GM23338 (cell line): ENCODE data around the gene HBZ. TPM values are rescaled to one million over a fixed set of nuclear protein-coding genes. Genes with fewer than 3 reads are reported as not detected.
"Not testable (repeated sequence)": the region's sequence is repeated elsewhere in the genome, so short reads cannot be mapped to it uniquely, and the experiment has no call there.

Experiments
- ATAC-seq: fragments of 200-7000 bp; cut with Tn5 transposase; 3 replicates; pipeline ENCODE4 v1.9.1; 2020
- DNase-seq: peaks from one replicate; pipeline ENCODE4 v3.0.0-alpha.2; 2015; ENCODE audit warnings: low spot score
- H2AFZ ChIP-seq: fragments of 200-600 bp; sonication (generic); 2 replicates; pipeline ENCODE4 v1.8.0; 2016; ENCODE audit warnings: antibody characterized with exemption, mild to moderate bottlenecking, moderate library complexity
- H3F3A ChIP-seq: fragments of 200-600 bp; sonication (generic); replicated peaks from 2 replicates; pipeline ENCODE4 v1.8.0; 2017; ENCODE audit warnings: antibody characterized with exemption, mixed run types, low read depth
- H3K27ac ChIP-seq: fragments of 200-600 bp; sonication (generic); 2 replicates; pipeline ENCODE4 v1.6.1; 2016; ENCODE audit warnings: low read depth
- H3K27me3 ChIP-seq: fragments of 200-600 bp; sonication (generic); 2 replicates; pipeline ENCODE4 v1.8.0; 2016; ENCODE audit warnings: mild to moderate bottlenecking, mixed run types, moderate library complexity; ENCODE audit not compliant: insufficient read depth
- H3K36me3 ChIP-seq: fragments of 200-600 bp; sonication (generic); 2 replicates; pipeline ENCODE4 v1.8.0; 2016; ENCODE audit warnings: mild to moderate bottlenecking; ENCODE audit not compliant: insufficient read depth
- H3K4me1 ChIP-seq: fragments of 200-600 bp; sonication (generic); 2 replicates; pipeline ENCODE4 v1.8.0; 2016; ENCODE audit warnings: mild to moderate bottlenecking, moderate library complexity; ENCODE audit not compliant: insufficient read depth
- H3K4me2 ChIP-seq: fragments of 200-600 bp; sonication (generic); 2 replicates; pipeline ENCODE4 v1.7.1; 2017; ENCODE audit warnings: mixed run types
- H3K4me3 ChIP-seq: fragments of 200-600 bp; sonication (generic); 2 replicates; pipeline ENCODE4 v1.6.1; 2016; ENCODE audit warnings: mixed run types
- H3K79me2 ChIP-seq: fragments of 200-600 bp; sonication (generic); replicated peaks from 2 replicates; pipeline ENCODE4 v1.8.0; 2017; ENCODE audit warnings: mild to moderate bottlenecking; ENCODE audit not compliant: insufficient read depth
- H3K9me2 ChIP-seq: fragments of 200-600 bp; sonication (generic); 2 replicates; pipeline ENCODE4 v1.8.0; 2017; ENCODE audit not compliant: insufficient read depth
- H4K20me1 ChIP-seq: fragments of 200-600 bp; sonication (generic); replicated peaks from 2 replicates; pipeline ENCODE4 v1.8.0; 2017; ENCODE audit warnings: mild to moderate bottlenecking; ENCODE audit not compliant: insufficient read depth
- H3K27ac Mint-ChIP-seq: 2 replicates; pipeline ENCODE4 v1.8.0; 2020; ENCODE audit warnings: inconsistent platforms, mild to moderate bottlenecking, moderate library complexity, mixed read lengths
- H3K27me3 Mint-ChIP-seq: 3 replicates; pipeline ENCODE4 v1.8.0; 2022; ENCODE audit warnings: low read depth, mild to moderate bottlenecking, moderate library complexity, mixed read lengths, inconsistent platforms; ENCODE audit not compliant: insufficient read depth, poor library complexity
- H3K36me3 Mint-ChIP-seq: 3 replicates; pipeline ENCODE4 v1.8.0; 2021; ENCODE audit warnings: low read depth, mild to moderate bottlenecking, inconsistent platforms, moderate library complexity, mixed read lengths
- H3K4me1 Mint-ChIP-seq: 3 replicates; pipeline ENCODE4 v1.8.0; 2020; ENCODE audit warnings: mild to moderate bottlenecking, inconsistent platforms, mixed read lengths
- H3K4me3 Mint-ChIP-seq: 3 replicates; pipeline ENCODE4 v1.8.0; 2021; ENCODE audit warnings: moderate library complexity, mild to moderate bottlenecking, inconsistent platforms, mixed read lengths
- H3K9me3 Mint-ChIP-seq: 3 replicates; pipeline ENCODE4 v1.8.0; 2020; ENCODE audit warnings: moderate library complexity, mild to moderate bottlenecking, inconsistent platforms, mixed read lengths
- EZH2 ChIP-seq: fragments of 200-600 bp; sonication (generic); IDR thresholded peaks from one replicate; pipeline ENCODE4 v1.8.0; 2017; ENCODE audit warnings: antibody characterized with exemption, mild to moderate bottlenecking, low read depth; ENCODE audit not compliant: unreplicated experiment
- EZH2phosphoT487 ChIP-seq: fragments of 200-600 bp; sonication (generic); IDR thresholded peaks from one replicate; pipeline ENCODE4 v1.8.1; 2018; ENCODE audit warnings: antibody characterized with exemption; ENCODE audit not compliant: unreplicated experiment
- polyA plus RNA-seq: library from polyadenylated mRNA; unstranded; fragments of >200 nt; fragmentation: Nextera tagmentation; extraction: Ambion mirVana; gene quantifications from 2 replicates; pipeline ENCODE4 v1.2.1, GENCODE V29; 2016
- total RNA-seq: library from RNA; depleted of rRNA; stranded (reverse); fragments of >200 nt; shearing (Covaris generic); gene quantifications from 2 replicates; pipeline ENCODE4 v1.2.3, GENCODE V29; 2014
- TF ChIP-seq, protein P1 (sequence below): IDR thresholded peaks from one replicate; pipeline ENCODE4 v1.6.1; 2018; ENCODE audit warnings: antibody characterized with exemption; ENCODE audit not compliant: unreplicated experiment
- TF ChIP-seq, protein P2 (sequence below): fragments of 250-450 bp; sonication (Bioruptor Pico); IDR thresholded peaks from 2 replicates; pipeline ENCODE4 v1.5.0; 2020; ENCODE audit warnings: mild to moderate bottlenecking, moderate library complexity

Gene HBZ
- total and polyA plus RNA-seq, 2 experiments from 2014 or later: 0.39 TPM; not detected in 1

DNA sequence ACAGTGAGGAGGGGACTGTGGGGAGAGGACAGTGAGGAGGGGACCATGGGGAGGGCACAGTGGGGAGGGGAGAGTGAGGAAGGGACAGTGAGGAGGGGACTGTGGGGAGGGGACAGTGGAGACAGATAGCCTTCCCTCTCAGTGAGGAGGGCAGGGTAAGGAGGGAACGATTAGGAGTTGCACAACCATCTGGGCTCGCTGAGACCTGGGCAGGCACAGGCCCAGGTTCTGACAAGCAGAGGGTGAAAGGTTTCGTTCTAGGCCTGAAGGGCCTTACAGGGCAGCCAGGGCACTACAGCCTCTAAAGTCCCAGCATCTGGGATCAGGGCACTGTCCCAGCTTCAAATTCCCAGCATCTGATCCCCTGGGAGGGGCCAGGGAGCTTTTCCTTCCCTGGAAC lies 11.3 kb downstream of the HBZ start:
- Histone ChIP-seq H3K4me1 (peaks cover 27% of the 10 kb centered on the region; the same call in 1 of the 2 replicates), H3K27me3 (peaks cover 61% of the 10 kb centered on the region)
- not testable (repeated sequence) for H2AFZ ChIP-seq, H3K4me2 ChIP-seq, H3K9me3 Mint-ChIP-seq, H4K20me1 ChIP-seq, H3K36me3 ChIP-seq, H3K9me2 ChIP-seq, H3F3A ChIP-seq, ATAC-seq, DNase-seq, H3K36me3 Mint-ChIP-seq, H3K79me2 ChIP-seq, H3K27ac Mint-ChIP-seq, H3K27ac ChIP-seq, H3K4me3 Mint-ChIP-seq, H3K4me3 ChIP-seq
- Mint-ChIP-seq H3K27me3 (peaks cover 48% of the 10 kb centered on the region), H3K4me1 (peaks cover 17% of the 10 kb centered on the region)

DNA sequence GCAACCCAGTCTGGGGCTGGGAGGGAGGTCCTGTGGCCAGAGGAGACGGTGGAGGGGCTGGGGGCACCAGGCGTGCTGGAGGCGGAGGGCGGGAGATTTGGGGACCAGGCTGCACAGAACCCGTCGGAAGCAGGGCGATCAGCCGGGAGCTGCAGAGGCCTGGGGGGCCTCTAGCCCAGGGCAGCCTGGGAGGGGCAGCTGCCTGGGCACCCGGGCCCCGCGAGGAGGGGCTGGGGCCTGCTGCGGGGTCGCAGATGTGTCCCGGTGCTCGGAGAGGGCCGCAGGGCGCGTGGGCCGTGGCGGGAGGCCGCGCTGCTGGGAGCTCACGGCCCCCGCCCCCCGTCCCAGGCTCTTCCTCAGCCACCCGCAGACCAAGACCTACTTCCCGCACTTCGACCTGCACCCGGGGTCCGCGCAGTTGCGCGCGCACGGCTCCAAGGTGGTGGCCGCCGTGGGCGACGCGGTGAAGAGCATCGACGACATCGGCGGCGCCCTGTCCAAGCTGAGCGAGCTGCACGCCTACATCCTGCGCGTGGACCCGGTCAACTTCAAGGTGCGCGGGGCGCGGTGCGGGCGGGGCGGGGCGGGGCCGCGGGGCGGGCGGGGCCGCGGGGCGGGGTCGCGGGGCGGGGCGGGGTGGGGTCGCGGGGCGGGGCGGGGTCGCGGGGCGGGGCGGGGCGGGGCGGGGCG lies 11.8 kb downstream of the HBZ start:
- not testable (repeated sequence) for H3K36me3 Mint-ChIP-seq, H3K27ac Mint-ChIP-seq, H2AFZ ChIP-seq, H3K27ac ChIP-seq, H3F3A ChIP-seq, H3K4me3 Mint-ChIP-seq, H3K4me3 ChIP-seq, H3K9me2 ChIP-seq, H3K4me2 ChIP-seq, H3K9me3 Mint-ChIP-seq, DNase-seq, H3K79me2 ChIP-seq, H4K20me1 ChIP-seq, H3K36me3 ChIP-seq
- Mint-ChIP-seq H3K4me1 (peaks cover 23% of the 10 kb centered on the region), H3K27me3 (peaks cover 53% of the 10 kb centered on the region)
- H3K27me3 ChIP-seq: peaks cover 63% of the 10 kb centered on the region
- ATAC-seq: peak; percentile 14
- H3K4me1 ChIP-seq: peaks cover 33% of the 10 kb centered on the region; the same call in 1 of the 2 replicates

DNA sequence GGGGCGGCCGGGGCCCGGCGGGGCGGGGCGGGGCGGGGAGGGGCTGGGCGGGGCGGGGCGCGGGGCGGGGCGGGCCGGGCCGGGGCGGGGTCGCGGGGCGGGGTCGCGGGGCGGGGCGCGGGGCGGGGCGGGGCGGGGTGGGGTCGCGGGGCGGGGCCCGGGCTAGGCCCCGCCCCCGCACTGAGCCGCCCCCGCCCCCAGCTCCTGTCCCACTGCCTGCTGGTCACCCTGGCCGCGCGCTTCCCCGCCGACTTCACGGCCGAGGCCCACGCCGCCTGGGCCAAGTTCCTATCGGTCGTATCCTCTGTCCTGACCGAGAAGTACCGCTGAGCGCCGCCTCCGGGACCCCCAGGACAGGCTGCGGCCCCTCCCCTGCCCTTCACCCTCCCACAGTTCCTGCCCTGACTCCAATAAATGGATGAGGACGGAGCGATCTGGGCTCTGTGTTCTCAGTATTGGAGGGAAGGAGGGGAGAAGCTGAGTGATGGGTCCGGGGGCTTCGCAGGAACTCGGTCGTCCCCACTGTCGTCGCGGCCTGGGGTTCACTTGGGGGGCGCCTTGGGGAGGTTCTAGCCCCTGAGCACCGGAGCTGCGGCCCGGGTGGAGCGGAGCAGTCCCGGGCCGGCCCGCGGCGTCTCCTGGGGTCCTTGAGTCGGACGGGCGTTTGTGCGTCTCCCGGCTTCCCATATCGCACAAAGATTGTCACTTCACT lies 12.5 kb downstream of the HBZ start:
- H3K27ac ChIP-seq: no peak overlapping the region
- peak; percentile 58 for DNase-seq
- TF ChIP-seq, protein P1, sequence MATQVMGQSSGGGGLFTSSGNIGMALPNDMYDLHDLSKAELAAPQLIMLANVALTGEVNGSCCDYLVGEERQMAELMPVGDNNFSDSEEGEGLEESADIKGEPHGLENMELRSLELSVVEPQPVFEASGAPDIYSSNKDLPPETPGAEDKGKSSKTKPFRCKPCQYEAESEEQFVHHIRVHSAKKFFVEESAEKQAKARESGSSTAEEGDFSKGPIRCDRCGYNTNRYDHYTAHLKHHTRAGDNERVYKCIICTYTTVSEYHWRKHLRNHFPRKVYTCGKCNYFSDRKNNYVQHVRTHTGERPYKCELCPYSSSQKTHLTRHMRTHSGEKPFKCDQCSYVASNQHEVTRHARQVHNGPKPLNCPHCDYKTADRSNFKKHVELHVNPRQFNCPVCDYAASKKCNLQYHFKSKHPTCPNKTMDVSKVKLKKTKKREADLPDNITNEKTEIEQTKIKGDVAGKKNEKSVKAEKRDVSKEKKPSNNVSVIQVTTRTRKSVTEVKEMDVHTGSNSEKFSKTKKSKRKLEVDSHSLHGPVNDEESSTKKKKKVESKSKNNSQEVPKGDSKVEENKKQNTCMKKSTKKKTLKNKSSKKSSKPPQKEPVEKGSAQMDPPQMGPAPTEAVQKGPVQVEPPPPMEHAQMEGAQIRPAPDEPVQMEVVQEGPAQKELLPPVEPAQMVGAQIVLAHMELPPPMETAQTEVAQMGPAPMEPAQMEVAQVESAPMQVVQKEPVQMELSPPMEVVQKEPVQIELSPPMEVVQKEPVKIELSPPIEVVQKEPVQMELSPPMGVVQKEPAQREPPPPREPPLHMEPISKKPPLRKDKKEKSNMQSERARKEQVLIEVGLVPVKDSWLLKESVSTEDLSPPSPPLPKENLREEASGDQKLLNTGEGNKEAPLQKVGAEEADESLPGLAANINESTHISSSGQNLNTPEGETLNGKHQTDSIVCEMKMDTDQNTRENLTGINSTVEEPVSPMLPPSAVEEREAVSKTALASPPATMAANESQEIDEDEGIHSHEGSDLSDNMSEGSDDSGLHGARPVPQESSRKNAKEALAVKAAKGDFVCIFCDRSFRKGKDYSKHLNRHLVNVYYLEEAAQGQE: no peak
- TF ChIP-seq EZH2phosphoT487 (peak; percentile 54), EZH2 (peak; percentile 79)
- TF ChIP-seq, protein P2, sequence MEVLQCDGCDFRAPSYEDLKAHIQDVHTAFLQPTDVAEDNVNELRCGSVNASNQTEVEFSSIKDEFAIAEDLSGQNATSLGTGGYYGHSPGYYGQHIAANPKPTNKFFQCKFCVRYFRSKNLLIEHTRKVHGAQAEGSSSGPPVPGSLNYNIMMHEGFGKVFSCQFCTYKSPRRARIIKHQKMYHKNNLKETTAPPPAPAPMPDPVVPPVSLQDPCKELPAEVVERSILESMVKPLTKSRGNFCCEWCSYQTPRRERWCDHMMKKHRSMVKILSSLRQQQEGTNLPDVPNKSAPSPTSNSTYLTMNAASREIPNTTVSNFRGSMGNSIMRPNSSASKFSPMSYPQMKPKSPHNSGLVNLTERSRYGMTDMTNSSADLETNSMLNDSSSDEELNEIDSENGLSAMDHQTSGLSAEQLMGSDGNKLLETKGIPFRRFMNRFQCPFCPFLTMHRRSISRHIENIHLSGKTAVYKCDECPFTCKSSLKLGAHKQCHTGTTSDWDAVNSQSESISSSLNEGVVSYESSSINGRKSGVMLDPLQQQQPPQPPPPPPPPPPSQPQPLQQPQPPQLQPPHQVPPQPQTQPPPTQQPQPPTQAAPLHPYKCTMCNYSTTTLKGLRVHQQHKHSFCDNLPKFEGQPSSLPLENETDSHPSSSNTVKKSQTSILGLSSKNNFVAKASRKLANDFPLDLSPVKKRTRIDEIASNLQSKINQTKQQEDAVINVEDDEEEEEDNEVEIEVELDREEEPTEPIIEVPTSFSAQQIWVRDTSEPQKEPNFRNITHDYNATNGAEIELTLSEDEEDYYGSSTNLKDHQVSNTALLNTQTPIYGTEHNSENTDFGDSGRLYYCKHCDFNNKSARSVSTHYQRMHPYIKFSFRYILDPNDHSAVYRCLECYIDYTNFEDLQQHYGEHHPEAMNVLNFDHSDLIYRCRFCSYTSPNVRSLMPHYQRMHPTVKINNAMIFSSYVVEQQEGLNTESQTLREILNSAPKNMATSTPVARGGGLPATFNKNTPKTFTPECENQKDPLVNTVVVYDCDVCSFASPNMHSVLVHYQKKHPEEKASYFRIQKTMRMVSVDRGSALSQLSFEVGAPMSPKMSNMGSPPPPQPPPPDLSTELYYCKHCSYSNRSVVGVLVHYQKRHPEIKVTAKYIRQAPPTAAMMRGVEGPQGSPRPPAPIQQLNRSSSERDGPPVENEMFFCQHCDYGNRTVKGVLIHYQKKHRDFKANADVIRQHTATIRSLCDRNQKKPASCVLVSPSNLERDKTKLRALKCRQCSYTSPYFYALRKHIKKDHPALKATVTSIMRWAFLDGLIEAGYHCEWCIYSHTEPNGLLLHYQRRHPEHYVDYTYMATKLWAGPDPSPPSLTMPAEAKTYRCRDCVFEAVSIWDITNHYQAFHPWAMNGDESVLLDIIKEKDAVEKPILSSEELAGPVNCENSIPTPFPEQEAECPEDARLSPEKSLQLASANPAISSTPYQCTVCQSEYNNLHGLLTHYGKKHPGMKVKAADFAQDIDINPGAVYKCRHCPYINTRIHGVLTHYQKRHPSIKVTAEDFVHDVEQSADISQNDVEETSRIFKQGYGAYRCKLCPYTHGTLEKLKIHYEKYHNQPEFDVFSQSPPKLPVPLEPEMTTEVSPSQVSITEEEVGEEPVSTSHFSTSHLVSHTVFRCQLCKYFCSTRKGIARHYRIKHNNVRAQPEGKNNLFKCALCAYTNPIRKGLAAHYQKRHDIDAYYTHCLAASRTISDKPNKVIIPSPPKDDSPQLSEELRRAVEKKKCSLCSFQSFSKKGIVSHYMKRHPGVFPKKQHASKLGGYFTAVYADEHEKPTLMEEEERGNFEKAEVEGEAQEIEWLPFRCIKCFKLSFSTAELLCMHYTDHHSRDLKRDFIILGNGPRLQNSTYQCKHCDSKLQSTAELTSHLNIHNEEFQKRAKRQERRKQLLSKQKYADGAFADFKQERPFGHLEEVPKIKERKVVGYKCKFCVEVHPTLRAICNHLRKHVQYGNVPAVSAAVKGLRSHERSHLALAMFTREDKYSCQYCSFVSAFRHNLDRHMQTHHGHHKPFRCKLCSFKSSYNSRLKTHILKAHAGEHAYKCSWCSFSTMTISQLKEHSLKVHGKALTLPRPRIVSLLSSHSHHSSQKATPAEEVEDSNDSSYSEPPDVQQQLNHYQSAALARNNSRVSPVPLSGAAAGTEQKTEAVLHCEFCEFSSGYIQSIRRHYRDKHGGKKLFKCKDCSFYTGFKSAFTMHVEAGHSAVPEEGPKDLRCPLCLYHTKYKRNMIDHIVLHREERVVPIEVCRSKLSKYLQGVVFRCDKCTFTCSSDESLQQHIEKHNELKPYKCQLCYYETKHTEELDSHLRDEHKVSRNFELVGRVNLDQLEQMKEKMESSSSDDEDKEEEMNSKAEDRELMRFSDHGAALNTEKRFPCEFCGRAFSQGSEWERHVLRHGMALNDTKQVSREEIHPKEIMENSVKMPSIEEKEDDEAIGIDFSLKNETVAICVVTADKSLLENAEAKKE (CRISPR knock-in tag): no peak
- peaks cover 53% of the 10 kb centered on the region for H3K27me3 Mint-ChIP-seq
- H3K79me2 ChIP-seq: no peaks in the 10 kb centered on the region
- H3F3A ChIP-seq: peaks cover 9% of the 10 kb centered on the region
- H3K4me3 Mint-ChIP-seq: peak overlapping the region; percentile 67
- no peaks in the 10 kb centered on the region for H3K36me3 ChIP-seq
- H3K4me3 ChIP-seq: peak overlapping the region; percentile 64
- no peak overlapping the region for H3K27ac Mint-ChIP-seq
- peak overlapping the region; percentile 88 for H3K4me2 ChIP-seq
- no peaks in the 10 kb centered on the region; the same call in 1 of the 2 replicates for H4K20me1 ChIP-seq
- peaks cover 67% of the 10 kb centered on the region for H3K27me3 ChIP-seq
- peaks cover 34% of the 10 kb centered on the region; the same call in 1 of the 2 replicates for H3K4me1 ChIP-seq
- peaks cover 29% of the 10 kb centered on the region for H3K4me1 Mint-ChIP-seq
- H3K9me3 Mint-ChIP-seq: no peaks in the 10 kb centered on the region
- H2AFZ ChIP-seq: peak overlapping the region; percentile 94
- ATAC-seq: peak; percentile 17
- H3K36me3 Mint-ChIP-seq: no peaks in the 10 kb centered on the region
- H3K9me2 ChIP-seq: no peaks in the 10 kb centered on the region
